ENCODE measurements around the gene ALDOB. TPM values are rescaled to one million over a fixed set of nuclear protein-coding genes. Genes with fewer than 3 reads are reported as not detected.

Gene ALDOB
- total RNA-seq, 4 donors from 2014 or later: 5.1 to 8.7 TPM; not detected in 2

DNA sequence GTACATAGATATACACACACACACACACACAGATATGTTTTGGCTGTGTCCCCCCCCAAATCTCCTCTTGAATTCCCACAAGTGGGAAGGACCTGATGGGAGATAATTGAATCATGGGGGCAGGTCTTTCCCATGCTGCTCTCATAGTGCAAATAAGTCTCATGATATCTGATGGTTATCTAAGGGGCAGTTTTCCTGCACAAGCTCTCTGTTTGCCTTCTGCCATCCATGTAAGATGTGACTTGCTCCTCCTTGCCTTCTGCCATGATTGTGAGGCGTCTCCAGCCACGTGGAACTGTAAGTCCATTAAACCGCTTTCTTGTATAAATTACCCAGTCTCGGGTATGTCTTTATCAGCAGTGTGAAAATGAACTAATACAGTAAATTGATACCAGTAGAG is 15.9 kb upstream of the ALDOB start:
- Histone ChIP-seq H3K36me3 (no peaks in the 10 kb centered on the region), H3K9me3 (no peaks in the 10 kb centered on the region), H3K4me1 (no peaks in the 10 kb centered on the region), H3K27me3 (no peaks in the 10 kb centered on the region), H3K4me3 (no peak overlapping the region), H3K27ac (no peak overlapping the region)
- TF ChIP-seq, protein P1, sequence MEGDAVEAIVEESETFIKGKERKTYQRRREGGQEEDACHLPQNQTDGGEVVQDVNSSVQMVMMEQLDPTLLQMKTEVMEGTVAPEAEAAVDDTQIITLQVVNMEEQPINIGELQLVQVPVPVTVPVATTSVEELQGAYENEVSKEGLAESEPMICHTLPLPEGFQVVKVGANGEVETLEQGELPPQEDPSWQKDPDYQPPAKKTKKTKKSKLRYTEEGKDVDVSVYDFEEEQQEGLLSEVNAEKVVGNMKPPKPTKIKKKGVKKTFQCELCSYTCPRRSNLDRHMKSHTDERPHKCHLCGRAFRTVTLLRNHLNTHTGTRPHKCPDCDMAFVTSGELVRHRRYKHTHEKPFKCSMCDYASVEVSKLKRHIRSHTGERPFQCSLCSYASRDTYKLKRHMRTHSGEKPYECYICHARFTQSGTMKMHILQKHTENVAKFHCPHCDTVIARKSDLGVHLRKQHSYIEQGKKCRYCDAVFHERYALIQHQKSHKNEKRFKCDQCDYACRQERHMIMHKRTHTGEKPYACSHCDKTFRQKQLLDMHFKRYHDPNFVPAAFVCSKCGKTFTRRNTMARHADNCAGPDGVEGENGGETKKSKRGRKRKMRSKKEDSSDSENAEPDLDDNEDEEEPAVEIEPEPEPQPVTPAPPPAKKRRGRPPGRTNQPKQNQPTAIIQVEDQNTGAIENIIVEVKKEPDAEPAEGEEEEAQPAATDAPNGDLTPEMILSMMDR (IDR thresholded peaks at IDR 0.05 in 4 of 5, conservative IDR thresholded peaks at IDR 0.05 in 1 of 5): no peak
- TF ChIP-seq POLR2A (IDR thresholded peaks at IDR 0.05): no peak
- DNase-seq (no peak), ATAC-seq (no peak)
- intact Hi-C loops (cut with DNase I; ENCODE audit: low total_unique reads): no loop called here
- in situ Hi-C loops (cut with MboI; ENCODE audit: low sequenced_read_pairs in 4 of 4): no loop called here

DNA sequence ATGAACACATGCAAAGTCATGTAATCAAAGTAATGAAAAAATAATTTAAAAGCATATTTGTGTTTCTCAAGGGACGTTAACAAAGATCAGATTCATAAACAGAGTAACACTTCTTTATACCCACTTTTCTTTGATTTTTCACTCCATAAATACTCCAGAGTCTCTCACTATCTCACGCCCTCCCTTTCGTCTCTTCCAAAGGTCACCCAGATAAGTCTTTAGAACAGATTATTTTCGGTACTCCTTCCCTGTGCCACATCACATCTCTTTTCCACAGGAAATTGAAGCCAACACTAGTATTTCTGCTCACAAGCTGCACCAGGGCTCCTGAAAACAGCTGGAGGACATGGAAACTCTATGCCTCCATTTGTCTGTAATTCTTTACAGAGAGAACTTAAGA is 15.4 kb upstream of the ALDOB start:
- H3K4me1 ChIP-seq: no peaks in the 10 kb centered on the region
- DNase-seq (no peak), ATAC-seq (no peak)
- TF ChIP-seq, protein P1 (IDR thresholded peaks at IDR 0.05 in 4 of 5, conservative IDR thresholded peaks at IDR 0.05 in 1 of 5): no peak
- TF ChIP-seq POLR2A (IDR thresholded peaks at IDR 0.05): no peak
- no peak overlapping the region for H3K4me3 ChIP-seq
- H3K27ac ChIP-seq: no peak overlapping the region
- in situ Hi-C loops (cut with MboI; ENCODE audit: low sequenced_read_pairs in 4 of 4): no loop called here
- intact Hi-C loops (cut with DNase I; ENCODE audit: low total_unique reads): no loop called here
- no peaks in the 10 kb centered on the region for H3K27me3 ChIP-seq
- H3K9me3 ChIP-seq: no peaks in the 10 kb centered on the region
- no peaks in the 10 kb centered on the region for H3K36me3 ChIP-seq

DNA sequence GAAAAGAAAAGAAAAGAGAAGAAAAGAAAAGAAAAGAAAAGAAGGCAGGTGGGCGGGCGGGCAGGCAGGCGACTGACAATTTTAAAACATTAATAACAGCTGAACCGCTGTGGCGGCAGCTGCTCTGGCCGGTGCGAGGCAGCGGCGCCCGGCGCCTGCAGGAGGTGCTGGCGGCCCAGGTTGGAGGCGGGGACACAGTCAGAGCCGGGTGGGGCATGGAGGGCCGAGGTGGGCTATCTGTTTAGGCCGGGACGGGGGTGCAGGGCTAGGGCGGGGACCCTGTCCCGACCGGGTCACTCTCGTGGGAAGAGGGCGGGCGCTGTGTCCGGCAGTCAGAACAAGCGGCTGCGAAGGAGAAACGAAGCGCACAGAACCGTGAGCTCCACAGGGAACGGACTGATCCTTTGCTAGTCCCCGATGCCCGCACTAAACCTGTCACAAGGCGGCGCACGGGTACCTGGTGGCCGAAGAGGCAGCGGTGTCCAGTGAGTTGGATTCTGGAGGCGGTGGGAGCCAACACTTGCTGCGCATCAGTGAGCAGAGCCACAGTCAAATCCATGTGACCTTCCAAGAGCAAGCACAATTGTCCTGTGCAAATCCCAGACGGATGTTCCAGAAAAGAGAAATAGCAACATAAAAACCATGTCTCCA is 13.6 kb upstream of the ALDOB start:
- intact Hi-C loops (cut with DNase I; ENCODE audit: low total_unique reads): loop anchor here (1.0 to 2.0 kb wide), 2 partner anchors 48 to 84 kb away; partner anchors contain the start of gene RNF20
- TF ChIP-seq, protein P1 (IDR thresholded peaks at IDR 0.05 in 4 of 5, conservative IDR thresholded peaks at IDR 0.05 in 1 of 5): peak; percentile 42 to 76 (median 56)
- no peak for TF ChIP-seq POLR2A (IDR thresholded peaks at IDR 0.05)
- Histone ChIP-seq H3K27me3 (no peaks in the 10 kb centered on the region), H3K9me3 (no peaks in the 10 kb centered on the region), H3K36me3 (no peaks in the 10 kb centered on the region), H3K27ac (peak overlapping the region; percentile 37 to 80 (median 74)), H3K4me1 (no peaks in the 10 kb centered on the region), H3K4me3 (peak overlapping the region; percentile 58 to 79 (median 74))
- in situ Hi-C loops (cut with MboI; ENCODE audit: low sequenced_read_pairs in 4 of 4): no loop called here
- ATAC-seq: peak; percentile 91 to 97
- peak; percentile 29 to 63 for DNase-seq

DNA sequence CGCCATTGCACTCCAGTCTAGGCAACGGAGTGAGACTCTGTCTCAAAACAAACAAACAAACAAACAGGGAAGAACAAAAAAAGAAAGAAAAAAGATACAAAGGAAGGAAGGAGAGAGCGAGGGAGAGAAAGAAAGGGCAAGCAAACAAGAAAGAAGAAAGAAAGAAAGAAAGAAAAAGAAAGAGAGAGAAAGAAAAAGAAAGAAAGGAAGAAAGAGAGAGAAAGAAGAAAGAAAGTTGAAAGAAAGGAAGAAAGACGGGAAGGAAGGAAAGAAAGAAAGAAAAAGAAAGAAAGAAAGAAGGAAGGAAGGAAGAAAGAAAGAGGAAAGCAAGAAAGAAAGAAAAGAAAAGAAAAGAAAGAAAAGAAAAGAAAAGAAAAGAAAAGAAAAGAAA is 13.1 kb upstream of the ALDOB start:
- intact Hi-C loops (cut with DNase I; ENCODE audit: low total_unique reads): loop anchor here (1.0 to 2.0 kb wide), 2 partner anchors 48 to 85 kb away; partner anchors contain the start of gene RNF20
- Histone ChIP-seq H3K4me3 (peak overlapping the region; percentile 58 to 79 (median 74)), H3K36me3 (no peaks in the 10 kb centered on the region), H3K27ac (peak overlapping the region in 3 of 4 donors; percentile 73 to 80 (median 74)), H3K4me1 (peaks cover 0 to 3% of the 10 kb centered on the region in 2 donors), H3K9me3 (no peaks in the 10 kb centered on the region), H3K27me3 (no peaks in the 10 kb centered on the region)
- no peak for DNase-seq
- TF ChIP-seq, protein P1 (IDR thresholded peaks at IDR 0.05 in 4 of 5, conservative IDR thresholded peaks at IDR 0.05 in 1 of 5): no peak
- TF ChIP-seq POLR2A (IDR thresholded peaks at IDR 0.05): no peak
- in situ Hi-C loops (cut with MboI; ENCODE audit: low sequenced_read_pairs in 4 of 4): no loop called here
- no peak for ATAC-seq

Measured in gastrocnemius medialis (tissue), 4 donors.